DOHH2 (cell line): ENCODE measurements around the gene THAP3.

Experiments used
- CTCF ChIP-seq: fragments of 200-600 bp; sonication (generic); IDR thresholded peaks from one replicate; pipeline ENCODE4 v1.5.1; 2014; ENCODE audit warnings: antibody characterized with exemption, mild to moderate bottlenecking, low read depth, low read length; ENCODE audit not compliant: poor library complexity, severe bottlenecking
- EZH2phosphoT487 ChIP-seq: fragments of 200-600 bp; sonication (generic); IDR thresholded peaks from 2 replicates; pipeline ENCODE4 v1.6.1; 2017; ENCODE audit warnings: borderline replicate concordance, mild to moderate bottlenecking, antibody characterized with exemption, low read length, moderate library complexity, mixed read lengths

- TF ChIP-seq CTCF (no peak), EZH2phosphoT487 (no peak)
Observed at GRCh38 chr1:6627841-6628545, 3.3 kb downstream of the THAP3 start.
